ENCODE measurements around the gene PPP1R13B.
A peak's percentile ranks its signal among the peaks of the same experiment; 100 is the strongest.
"Not testable (repeated sequence)": the region's sequence is repeated elsewhere in the genome, so short reads cannot be mapped to it uniquely, and the experiment has no call there.

The PPP1R13B gene

DNA sequence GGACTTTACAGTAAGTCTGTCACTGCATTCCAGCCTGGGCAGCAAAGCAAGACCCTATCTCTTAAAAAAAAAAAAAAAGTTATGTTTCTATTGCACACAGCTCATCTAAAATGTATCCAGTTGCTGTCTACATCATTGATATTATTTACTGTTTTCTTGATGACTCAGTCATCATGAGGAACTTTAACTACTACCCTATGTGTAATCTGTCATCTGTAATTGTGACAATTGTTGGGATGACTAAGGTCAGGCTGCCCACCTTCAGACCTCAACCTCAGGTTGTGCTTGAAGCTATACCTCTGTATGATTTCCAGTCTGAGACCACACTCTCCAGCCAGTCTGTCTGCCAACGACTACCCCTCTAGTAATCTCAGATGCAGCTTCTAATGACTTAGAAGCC, 15.3 kb downstream of the PPP1R13B start:
- no peak for DNase-seq (ENCODE audit: low read depth)

DNA sequence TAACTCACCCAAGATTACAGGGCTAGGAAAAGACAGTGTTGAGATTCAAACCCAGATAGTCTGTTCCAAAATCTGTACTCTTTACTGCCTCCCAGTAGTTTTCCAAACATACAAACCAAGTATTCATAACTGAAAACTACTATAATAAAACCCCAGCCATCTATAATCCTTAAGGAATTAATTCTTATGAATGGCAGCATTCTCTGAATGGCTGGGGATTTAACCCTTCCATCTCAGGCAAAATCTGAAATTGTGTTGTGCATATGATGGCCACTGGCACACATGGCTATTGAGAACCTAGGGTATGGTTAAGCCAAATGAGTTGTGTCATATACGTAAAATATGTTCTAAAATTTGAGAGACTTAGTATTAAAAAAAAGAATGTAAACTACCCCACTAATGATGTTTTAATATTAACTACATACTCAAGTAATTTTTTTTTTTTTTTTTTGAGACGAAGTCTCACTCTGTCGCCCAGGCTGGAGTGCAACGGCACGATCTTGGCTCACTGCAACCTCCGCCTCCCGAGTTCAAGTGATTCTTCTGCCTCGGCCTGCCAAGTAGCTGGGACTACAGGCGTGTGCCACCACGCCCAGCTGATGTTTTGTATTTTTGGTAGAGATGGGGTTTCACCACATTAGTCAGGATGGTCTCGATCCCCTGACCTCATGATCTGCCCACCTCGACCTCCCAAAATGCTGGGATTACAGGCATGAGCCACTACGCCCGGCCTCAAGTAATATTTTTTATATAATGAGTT, 16.7 kb downstream of the PPP1R13B start:
- DNase-seq (ENCODE audit: low read depth) = no peak

- no peak for DNase-seq (ENCODE audit: low read depth)
These were observed 18.9 kb downstream of the PPP1R13B start for GRCh38 chr14:103828315-103828967.

DNA sequence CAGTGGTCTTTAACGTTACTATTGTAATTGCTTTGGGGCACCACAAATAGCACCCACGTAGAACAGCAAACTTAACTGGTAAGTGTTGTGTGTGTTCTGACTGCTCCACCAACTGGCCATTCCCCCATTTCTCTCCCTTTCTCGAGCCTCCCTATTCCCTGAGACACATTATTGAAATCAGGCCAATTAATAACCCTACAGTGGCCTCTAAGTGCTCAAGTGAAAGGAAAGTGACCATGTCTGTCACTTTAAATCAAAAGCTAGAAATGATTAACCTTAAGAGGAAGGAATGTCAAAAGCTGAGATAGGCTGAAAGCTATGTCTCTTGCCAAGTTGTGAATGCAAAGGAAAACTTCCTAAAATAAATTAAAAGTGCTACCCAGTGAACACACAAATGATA, 22.3 kb downstream of the PPP1R13B start:
- no peak for DNase-seq (ENCODE audit: low read depth)

DNA sequence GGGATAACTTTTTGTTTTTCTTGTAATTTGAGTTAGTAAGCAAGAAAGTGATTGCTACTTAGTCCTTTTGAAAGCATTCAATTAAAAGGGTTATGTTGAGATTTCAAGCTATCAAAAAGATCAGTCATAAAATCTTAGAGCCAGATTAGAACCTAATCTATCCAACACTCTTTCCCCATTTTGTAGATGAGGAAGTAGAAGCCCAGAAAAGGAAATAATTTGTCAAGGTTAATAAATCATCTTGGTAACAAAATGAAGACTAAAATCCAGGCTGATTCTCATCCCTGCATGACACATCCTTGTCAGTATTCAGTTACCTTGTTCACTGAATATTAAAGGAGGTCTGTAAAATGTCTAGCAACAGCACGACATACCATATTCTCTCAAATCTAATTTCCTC, 26.5 kb downstream of the PPP1R13B start:
- no peak for DNase-seq (ENCODE audit: low read depth)

- DNase-seq (ENCODE audit: low read depth) = no peak
These were observed 27.0 kb downstream of the PPP1R13B start for GRCh38 chr14:103820382-103820781.

DNA sequence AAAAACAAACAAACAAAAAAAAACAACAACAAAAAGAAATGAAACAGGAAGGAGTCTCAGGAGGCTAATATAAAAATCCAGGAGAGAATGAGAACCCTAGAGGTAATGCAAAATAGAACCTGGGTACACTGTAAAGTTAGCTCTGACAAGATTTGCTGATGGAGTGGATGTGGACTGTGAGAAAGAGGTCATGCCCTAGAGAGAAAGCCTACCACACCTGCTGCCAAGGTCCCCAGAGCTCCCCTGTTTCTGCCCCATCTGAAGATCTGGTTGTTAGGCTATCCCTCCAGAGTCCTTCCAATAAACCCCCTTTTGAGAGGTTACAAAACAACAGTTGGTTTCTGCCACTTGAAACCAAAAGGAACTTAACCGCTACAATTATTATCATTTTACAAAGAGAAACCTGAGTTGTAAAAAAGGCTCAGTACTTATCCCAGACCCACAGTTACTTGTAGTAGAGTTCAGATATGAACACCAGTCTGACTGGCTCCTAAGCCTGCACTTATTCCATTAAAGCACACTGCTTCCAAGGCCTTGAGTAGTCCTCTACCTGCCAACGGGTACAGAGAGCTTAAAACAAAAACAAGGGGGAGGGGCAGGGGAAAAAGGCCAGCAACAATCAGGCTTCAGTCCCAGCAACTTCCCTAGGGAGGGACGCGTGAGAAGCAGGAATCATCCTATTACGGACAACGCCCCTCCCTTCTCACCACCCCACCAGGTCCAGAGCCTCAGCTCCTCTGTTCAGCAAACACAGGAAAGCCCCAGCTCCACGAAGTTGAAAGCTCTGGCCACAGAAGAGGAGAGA, 27.7 kb downstream of the PPP1R13B start:
- no peak for DNase-seq (ENCODE audit: low read depth)

GRCh38 chr14:103818870-103819269, 28.5 kb downstream of the PPP1R13B start:
- no peak for DNase-seq (ENCODE audit: low read depth)

GRCh38 chr14:103818422-103818821, 29.0 kb downstream of the PPP1R13B start:
- DNase-seq (ENCODE audit: low read depth) = no peak

DNA sequence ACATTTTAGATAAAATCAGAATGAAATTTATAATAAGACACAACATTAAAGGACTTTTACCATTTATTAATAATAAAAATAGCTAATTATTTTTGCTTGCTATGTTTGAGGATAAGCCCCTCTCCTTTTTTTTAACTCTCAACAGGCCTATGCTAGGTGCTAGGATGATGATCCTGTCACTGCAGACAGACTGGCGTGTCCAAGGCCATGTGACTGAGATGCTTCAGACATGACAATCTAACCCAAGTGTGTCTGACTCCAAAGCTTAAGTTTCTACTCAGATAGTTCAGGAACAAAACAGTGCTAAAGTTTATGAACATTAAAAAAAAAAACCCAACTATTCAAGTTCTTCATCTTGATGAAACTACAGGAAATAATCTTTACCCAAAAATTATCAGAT, 29.8 kb downstream of the PPP1R13B start:
- DNase-seq (ENCODE audit: low read depth) = no peak

- DNase-seq (ENCODE audit: low read depth) = no peak
These were observed 30.4 kb downstream of the PPP1R13B start for GRCh38 chr14:103816991-103817390.

DNA sequence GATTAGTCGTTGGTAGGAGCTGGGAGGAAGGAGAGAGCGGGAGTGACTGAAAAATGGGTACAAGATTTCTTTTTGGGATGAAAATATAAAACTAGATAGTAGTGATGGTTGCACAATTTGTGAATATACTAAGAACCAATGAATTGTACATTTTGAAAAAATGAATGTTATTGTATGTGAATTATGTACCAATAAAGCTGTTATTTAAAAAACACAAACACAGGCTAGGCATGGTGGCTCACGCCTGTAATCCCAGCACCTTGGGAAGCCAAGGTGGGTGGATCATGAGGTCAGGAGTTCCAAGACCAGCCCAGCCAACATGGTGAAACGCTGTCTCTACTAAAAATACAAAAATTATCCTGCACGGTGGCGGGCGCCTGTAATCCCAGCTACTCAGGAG, 32.1 kb downstream of the PPP1R13B start:
- no peak for DNase-seq (ENCODE audit: low read depth)

- no peak for DNase-seq (ENCODE audit: low read depth)
These were observed 36.2 kb downstream of the PPP1R13B start for GRCh38 chr14:103811189-103811588.

DNA sequence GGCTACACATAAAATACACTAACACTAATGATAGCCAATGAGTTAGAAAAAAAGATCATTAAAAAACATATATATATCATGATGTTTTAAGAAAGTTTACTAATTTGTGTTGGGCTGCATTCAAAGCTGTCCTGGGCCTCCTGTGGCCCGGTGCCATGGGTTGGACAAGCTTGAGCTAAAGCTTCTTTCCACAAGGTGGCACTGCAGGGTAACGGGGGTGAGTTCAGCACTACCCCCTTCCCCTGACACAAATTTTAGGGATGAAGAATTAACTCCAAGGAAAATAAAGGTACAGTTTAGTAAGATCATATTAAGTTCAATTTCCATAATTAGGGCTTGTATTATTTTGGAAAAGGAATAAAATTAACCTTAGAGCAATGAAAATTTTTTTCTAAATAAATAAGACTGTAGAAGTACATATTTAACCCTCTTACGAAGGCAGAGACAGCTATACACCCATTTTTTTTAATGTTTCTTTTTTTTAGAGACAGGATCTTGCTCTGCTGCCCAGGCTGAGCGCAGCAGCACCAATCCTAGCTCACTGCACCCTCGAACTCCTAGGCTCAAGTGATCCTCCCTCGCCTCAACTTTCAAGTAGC, 38.9 kb downstream of the PPP1R13B start:
- DNase-seq (ENCODE audit: low read depth) = peak; percentile 19

DNA sequence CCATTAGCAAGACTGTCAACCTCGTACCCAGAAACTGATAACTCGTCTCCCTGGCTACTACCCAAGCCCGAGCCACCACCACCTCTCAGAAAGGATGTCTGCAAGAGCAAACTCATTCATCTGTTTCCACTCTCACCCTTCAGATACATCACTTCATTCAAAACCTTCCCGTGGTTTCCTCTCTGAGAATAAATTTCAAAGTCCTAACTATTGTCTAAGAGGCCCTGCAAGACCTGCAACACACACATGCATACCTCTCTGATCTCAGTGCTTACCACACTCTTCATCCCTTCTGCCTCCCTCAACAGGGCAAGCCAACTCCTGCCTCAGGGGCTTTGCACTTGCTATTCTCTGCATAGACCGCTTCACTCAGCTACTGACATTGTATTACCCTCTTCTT, 40.6 kb downstream of the PPP1R13B start:
- no peak for DNase-seq (ENCODE audit: low read depth)

DNA sequence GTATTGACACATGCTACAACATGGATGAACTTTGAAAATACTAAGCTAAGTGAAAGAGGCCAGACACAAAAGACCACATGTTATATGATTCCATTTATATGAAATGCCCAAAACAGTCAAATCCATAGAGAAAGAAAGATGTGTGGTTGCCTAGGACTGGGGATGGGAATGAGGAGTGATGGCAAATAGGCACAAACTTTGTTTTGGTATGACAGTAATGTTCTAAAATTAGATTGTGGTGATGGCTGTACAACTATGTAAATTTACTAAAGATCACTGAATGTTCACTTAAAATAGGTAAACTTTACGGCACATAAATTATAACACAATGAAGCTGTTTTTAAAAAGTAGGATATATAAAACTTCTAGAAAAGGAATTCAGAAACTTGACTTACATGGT, 41.7 kb downstream of the PPP1R13B start:
- no peak for DNase-seq (ENCODE audit: low read depth)

GRCh38 chr14:103803661-103804060, 43.7 kb downstream of the PPP1R13B start:
- DNase-seq (ENCODE audit: low read depth) = no peak

DNA sequence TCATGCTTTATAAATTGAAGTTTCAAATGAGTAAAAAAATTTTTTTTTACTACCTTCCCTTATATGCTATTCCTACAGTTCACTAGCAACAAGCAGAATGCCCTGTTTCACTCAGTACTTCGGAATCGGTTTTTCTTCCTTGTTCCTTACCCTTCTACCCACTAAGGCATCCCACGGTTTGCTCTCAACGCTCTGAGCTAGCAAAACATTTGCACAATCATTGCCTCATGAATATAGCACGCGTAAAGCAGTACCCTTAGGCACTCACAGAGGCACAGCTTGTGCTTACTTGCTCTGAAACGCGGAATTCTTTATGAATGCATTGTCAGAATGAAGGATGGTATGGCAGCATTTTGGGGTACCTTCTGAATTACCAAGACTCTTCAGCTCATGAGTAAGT, 45.0 kb downstream of the PPP1R13B start:
- DNase-seq (ENCODE audit: low read depth) = no peak

DNA sequence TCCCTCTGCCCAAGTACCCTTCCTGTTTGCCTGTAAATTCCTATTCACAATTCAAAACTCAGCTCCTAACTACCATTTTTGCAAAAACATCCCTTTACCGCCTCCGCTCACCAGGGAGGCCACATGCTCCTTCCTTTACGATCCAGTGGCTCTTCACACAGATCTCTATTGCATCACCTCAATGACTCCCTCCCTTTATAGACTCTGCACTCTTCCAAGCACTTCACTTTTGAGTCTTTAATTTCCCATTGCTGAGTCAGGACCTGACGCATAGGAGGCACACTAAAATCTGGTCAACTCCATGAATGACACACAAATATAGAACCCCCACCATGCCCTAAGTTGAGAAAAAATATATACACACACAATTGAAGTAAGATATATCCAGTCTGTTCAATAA, 45.9 kb downstream of the PPP1R13B start:
- no peak for DNase-seq (ENCODE audit: low read depth)

GRCh38 chr14:103793192-103793591, 54.2 kb downstream of the PPP1R13B start:
- DNase-seq (ENCODE audit: low read depth) = not testable (repeated sequence)

DNA sequence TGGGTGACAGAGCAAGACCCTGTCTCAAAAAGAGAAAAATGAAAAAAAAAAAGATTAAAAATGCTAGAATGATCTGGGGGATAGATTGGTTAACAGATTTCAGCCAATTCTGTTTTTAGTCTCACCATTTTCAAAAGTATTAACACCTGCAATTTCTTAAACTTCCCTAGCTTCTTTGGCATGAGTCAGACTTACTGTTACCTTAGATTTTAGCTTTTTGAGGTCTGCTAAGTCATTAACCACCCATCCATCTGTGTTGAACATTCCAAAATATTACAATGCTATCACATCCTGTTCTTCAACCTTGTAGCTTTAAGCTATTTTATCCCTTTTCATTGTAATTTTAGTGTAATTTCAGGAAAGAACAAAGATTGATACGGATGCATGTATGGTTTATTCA, 59.3 kb downstream of the PPP1R13B start:
- no peak for DNase-seq (ENCODE audit: low read depth)

DNA sequence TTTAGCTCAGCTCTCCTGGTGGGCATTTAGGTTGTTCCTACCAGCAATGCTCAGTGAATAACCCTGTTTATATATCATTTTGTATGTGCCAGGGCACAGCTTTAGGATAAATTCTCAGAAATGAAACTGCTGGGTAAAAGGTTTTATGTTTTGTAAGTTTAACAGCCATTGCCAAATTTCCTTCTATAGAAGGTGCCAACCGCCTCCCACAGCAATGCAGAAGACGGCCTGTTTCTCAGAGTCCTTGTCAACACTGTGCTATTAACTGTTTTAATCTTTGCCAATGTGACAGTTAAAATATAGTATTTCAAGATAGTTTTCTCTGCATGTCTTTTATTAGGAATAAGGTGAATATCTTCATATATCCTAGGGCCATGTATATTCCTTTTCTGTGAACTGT, 65.0 kb downstream of the PPP1R13B start:
- no peak for DNase-seq (ENCODE audit: low read depth)

- DNase-seq (ENCODE audit: low read depth) = not testable (repeated sequence)
These were observed 71.1 kb downstream of the PPP1R13B start for GRCh38 chr14:103776319-103776718.

All from stimulated activated CD8-positive, alpha-beta memory T cell treated with anti-CD3 and anti-CD28 coated beads, Interleukin-12 subunit alpha, Interleukin-12 subunit beta, amount 100 ng/mL, for 4 hours (primary cell).